HG02571 (cell line): ENCODE measurements around the gene ACADVL.

Source experiments
- ATAC-seq: cut with Tn5 transposase; IDR thresholded peaks from one replicate; pipeline ENCODE4 v1.9.1; 2021; ENCODE audit warnings: mild to moderate bottlenecking, moderate library complexity; ENCODE audit not compliant: unreplicated experiment

The ACADVL gene

DNA sequence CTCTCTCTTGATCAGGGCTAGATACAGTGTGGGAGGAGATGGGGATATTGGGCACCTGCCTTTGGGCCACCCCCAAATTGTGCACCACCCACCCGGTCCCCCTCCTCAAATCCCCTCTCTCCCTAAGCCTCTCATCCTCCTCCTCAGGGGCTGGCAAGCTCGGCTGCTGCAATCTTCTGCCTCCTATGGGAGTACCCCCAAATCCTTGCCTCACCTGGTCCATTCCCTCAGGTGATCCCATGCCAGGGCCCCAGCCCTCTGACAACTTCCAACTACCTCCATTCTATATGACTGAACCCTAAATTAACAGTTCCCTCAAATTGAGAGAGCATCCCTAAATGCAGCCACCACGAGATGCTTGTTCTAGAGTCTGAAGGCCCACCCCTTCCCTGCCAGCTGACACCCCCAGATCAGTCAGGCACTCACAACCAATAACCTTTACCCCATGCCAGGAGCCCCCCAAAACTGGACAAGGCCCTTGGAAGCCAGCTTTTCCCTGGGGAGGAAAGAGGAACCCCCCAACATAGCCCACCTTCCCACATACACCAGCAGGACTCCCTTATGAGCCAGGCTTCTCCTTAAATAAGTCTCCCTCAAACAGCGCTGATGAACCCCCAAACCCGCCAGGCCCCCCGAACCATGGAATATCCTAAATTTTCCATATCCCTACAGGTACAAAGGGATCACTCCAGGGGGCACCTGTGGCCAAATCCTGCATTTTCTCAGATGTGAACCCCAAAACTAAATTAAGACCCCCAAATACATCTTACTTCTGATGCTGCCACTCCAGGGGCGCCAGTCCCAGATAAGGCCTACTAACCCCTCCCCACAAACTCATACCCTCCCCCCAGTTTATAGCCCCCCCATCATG is 3.3 kb upstream of the ACADVL start:
- no peak for ATAC-seq

DNA sequence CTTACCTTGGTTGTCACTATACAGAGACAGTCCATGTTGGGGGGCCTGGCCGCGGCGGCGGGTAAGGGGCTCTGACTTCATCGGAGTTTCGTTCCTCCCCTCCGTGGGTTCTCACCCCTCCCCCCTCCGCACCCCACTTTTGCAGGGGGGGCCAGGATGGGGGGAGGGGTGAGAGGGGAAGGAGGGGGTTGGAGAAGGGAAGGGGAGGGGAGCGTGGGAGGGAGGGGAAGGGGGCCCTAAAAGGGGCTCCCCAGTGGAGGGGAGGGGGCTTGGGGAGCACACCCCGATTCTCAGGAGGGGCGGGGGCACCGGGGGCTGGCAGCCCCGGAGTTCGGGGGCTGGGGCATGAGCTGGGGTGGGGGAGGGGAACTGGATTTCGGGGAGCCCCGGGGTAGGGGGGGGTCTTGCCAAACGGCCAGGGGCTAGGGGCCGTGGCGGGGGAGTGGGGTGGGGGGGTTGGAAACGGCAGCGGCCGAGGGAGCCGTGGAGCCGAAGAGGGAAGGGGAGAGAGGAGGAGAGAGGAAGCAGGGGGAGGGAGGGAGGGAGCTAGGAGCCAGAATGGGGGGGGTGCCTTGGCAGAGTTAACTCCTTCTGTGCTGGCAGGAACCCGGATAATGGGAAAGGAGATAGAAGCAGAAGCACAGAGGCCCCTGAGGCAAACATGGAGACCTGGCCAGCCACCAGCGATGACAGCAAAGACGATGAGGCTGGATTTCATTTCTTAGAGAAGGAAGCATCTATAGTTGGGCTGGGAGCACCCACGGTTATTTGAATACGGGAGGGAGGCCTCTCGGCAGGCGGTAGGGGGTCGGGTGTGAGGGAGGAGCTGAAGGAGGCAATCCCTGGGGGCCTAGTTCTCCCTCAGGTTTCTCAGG is 2.4 kb upstream of the ACADVL start:
- ATAC-seq: no peak

DNA sequence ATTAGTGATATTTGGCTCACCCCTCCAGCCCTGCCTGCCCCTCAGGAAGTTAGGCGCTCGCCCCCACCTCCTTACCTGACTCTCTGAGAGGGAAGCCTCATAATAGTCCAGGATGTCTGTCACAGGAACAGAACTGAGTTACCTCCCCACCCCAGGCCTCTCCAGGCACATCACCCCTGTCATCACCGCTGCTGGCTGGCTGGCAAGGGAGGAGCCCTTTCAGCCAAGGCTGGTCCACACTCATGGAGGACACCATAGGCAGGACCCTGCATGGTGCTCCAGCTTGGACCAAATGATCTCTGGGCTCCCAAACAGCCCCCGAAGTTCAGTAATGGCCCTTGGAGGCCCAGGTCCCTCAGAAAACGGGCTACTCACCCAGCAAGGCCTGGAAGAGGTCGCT is 1.6 kb upstream of the ACADVL start:
- ATAC-seq: no peak

DNA sequence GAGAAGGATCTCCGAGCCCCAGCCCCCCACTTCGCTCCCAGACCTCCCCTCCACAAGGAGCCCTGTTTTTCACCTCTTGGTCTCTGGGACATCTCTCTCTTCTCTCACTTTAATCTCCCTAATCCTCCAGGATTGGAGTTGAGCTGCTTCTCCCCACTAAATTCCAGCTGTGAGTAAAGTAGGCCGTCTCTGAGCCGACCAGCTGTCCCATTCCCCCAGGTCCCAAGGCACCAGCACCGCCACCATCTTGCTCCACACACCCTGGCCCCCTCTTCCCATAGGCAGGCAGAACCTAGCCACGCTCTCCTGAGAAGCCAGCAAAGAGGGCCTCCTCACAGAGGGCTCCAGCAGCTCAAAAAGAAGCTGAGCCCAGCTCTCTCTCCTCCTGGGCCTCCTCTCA is 980 bp upstream of the ACADVL start:
- ATAC-seq: no peak

DNA sequence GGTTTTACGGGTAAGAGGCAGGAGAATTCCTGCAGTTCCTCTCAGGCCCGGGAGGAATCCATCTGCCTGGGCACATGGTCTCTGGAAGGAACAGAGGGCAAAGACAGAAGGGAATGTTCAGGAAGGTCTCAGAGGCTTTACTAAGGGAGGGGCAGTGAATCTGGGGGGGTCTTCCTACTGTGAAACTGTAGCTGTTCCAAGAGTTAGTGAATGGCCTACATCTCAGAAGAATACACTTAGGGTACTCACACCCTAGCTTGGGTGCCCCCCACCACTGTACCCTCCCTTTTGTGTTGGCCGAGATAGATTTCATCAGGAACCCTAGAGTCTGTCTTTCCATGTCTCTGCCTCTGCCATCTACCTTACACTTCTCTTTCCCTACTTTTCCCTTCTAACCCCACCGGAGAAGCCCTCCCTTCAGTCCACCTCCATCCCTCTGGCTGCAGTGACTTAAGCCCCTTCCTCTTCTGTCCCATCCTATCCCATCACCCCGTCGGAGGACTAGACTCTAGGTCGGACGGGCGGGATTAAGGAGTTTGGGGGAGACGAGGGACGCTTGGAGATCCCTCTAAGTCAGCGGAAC is 418 bp upstream of the ACADVL start:
- no peak for ATAC-seq

DNA sequence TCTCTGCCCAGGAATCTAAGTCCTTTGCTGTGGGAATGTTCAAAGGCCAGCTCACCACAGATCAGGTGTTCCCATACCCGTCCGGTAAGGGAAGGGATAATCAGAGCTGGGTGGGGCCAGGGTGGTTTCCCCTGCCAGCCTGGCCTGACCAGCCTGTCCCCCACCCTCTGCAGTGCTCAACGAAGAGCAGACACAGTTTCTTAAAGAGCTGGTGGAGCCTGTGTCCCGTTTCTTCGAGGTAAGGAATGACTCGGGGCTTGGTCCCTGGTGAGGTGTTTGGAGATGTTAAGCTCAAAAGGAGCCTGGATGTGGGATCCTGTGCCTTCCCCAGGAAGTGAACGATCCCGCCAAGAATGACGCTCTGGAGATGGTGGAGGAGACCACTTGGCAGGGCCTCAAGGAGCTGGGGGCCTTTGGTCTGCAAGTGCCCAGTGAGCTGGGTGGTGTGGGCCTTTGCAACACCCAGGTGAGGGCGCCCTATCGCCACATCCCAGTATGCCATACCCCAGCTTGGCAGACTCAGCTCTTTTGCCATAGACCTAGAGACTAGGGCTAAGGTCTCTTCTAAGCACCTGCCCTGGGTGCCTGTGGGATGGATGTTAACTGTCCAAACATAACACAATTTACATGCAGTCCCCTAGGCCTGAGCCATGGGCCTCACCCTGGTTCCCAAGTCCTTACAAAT is 997 bp downstream of the ACADVL start:
- no peak for ATAC-seq

DNA sequence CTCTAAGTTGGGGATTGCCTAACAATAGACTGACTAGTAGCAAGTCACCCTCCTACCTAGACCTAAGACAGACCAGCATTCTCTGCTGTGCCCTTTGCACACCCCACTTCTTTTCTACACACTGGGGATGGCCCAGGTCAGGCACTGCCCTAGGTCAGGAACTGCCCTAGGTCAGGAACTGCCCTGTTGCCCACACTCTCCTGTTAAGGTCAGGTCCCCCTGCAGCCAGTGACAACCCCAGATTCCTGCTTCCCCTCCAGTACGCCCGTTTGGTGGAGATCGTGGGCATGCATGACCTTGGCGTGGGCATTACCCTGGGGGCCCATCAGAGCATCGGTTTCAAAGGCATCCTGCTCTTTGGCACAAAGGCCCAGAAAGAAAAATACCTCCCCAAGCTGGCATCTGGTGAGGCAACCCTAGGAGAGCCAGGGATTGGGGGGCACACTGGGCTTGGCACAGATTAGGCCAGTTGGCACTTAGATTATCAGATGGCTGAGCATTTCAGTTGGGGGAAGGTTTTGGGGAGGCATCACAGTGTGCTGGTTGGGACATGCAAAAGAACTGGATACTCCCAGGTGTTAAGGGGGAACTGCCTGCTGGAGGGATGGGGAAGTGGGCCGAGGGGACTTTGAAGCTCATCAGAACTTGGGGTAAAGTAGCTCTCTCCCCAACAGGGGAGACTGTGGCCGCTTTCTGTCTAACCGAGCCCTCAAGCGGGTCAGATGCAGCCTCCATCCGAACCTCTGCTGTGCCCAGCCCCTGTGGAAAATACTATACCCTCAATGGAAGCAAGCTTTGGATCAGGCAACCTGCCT is 1.7 kb downstream of the ACADVL start:
- no peak for ATAC-seq

DNA sequence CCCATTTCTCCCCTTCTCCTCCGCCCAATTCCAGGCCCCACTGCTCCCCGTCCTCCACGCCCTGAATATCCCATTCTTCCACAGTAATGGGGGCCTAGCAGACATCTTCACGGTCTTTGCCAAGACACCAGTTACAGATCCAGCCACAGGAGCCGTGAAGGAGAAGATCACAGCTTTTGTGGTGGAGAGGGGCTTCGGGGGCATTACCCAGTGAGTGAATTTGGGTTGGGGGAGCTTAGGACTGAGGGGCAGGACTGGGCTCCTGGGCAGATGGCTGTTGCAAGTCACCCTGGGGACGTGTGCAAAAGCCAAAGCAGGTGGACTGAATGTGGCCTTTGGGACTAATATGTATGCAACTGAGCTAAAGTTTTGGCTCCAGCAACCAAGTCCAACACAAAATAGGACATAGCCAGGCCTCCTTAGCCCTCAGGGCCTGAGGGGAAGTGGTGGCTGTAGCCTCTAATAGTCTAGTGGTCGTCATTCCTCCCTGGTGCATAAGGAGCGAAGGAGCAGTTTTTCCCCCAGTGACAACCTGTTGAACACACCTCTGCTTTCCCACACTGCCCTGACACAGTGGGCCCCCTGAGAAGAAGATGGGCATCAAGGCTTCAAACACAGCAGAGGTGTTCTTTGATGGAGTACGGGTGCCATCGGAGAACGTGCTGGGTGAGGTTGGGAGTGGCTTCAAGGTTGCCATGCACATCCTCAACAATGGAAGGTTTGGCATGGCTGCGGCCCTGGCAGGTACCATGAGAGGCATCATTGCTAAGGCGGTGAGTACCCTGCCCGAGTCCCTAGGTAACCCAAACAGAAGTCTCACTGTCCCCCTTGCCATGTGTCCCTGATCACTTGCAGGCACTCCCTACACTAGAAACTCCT is 2.6 kb downstream of the ACADVL start:
- ATAC-seq: no peak

DNA sequence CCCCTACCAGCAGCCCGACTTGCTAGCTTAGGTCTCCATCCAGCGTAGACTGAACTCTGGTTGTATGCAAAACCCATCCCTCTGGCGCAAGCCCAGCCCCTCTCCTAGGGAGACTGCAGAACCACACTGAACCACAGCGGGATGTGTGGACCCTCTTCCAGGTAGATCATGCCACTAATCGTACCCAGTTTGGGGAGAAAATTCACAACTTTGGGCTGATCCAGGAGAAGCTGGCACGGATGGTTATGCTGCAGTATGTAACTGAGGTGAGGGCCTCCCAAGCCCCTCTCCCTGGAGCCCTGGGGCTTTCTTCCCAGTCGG is 3.2 kb downstream of the ACADVL start:
- ATAC-seq: no peak

DNA sequence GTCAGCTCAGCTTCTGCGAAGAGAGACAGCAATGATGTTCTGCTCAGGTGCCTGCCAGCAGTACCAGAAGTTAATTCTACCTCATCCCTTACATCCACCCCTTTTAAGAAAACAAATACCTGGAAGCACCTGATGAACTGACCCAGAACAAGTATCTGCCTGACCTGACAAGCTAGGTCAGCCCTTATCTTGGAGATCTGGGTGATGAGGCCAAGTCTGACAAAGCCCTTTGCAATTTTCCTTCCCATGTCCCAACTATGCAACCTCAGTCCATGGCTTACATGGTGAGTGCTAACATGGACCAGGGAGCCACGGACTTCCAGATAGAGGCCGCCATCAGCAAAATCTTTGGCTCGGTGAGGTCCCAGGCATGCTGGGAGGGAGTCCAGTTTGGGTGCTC is 3.6 kb downstream of the ACADVL start:
- ATAC-seq: no peak

DNA sequence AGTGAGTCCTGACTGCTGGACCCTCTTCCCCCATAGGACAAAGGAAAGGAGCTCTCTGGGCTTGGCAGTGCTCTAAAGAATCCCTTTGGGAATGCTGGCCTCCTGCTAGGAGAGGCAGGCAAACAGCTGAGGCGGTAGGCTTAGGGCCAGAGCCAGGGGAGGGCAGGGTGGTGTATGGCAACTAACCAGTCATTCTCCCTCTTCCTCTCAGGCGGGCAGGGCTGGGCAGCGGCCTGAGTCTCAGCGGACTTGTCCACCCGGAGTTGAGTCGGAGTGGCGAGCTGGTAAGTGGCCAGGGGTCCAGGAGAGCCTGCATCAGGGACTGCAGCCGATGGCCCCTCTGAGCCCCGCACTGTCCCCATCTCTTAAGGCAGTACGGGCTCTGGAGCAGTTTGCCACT is 4.4 kb downstream of the ACADVL start:
- no peak for ATAC-seq

DNA sequence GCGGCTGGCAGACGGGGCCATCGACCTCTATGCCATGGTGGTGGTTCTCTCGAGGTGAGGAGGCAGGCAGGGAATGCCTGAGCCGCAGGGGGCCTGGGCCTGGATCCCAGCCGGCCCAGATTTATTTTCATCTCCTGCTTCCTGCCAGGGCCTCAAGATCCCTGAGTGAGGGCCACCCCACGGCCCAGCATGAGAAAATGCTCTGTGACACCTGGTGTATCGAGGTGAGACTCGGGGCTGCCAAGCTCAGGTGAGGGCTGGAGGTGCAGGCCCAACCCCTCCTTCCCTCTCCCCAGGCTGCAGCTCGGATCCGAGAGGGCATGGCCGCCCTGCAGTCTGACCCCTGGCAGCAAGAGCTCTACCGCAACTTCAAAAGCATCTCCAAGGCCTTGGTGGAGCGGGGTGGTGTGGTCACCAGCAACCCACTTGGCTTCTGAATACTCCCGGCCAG is 4.9 kb downstream of the ACADVL start:
- no peak for ATAC-seq

DNA sequence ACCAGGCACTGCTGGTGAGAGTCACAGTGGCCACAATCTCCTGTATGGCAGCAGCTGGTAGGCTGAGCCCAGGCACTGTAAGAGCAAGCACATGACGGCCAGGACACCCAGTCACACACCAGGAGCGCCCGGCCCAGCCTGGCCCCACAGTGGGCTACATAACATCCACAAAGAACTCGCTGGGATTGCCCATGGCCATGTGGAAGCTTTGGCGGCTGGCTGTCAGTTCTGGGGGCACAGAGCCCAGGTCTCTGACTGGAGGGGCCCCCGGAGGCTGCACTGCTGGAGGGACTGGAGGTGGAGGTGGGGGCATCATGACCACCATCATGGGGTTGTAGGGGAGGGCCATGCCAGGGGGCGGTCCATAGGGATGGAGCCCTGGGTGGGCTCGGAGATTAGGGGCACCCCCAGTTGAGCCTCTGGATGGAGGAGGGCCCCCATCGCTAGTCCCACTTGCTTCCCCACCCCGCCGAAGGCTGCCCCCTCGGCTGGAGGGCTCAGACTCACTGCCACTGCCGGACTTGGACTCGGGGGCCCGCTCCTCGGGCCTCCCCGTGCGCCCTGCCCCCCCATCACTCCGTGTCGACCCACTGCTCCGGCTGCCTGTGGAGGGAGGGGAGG is 6.1 kb downstream of the ACADVL start:
- ATAC-seq: no peak

DNA sequence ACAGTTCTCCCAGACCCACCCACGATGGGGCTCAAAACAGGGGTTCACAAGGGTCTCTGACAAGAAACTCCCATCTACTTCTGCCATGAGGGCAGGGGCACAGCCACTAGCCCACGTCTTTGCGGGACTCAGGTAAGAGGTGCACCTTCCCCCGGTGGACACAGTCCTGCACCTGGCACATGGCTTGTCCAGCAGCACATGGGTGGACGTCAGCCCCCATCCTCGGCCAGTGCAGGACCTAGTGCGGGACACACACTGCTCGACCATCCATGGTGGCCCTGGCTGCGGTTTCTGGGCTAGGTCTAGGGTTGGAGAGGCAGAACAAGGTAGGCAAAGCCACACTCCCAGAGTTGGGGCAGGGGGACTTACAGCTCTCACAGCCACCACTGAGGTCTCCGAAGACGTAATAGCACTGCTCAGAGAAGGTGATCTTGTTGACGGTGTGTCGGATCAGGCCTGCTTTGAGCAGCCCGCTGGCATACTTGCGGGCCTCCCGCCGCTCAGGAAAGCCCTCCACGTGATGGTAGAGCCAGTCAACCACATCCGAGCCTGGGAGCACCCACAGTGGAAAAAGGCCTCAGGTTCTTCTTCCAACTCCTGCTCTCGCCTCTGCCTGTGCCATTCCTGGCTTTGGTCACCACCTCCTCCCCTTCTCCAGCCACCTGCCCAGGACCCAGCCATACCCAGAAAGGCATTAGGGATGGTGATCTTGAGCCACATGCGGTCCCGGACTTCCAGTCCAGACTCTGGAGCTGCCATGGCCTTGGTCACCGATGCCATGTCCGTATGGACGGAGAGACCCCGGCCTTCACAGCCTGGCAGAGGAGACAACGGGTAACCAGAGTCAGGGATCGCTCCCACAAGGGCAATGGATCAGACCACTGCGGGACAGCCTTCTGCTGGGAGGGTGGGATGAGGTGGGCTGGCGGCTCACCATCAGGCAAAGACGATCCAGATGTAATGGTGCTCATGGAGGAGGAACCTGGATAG is 7.3 kb downstream of the ACADVL start:
- no peak for ATAC-seq

DNA sequence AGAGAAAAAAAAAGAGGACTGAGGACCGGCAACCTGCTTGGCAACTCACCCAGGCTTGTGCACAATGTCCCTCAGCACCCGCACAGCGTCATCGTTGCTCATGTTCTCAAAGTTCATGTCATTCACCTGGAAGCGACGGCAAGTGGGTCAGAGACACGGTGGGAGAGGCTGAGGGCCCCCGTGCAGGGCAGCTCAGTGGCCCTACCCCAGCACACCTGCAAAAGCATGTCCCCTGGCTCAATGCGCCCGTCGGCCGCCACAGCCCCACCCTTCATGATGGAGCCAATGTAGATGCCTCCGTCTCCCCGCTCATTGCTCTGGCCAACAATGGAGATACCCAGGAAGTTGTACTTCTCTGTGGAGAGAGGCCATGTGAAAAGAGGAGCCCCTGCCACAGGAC is 9.2 kb downstream of the ACADVL start:
- no peak for ATAC-seq

DNA sequence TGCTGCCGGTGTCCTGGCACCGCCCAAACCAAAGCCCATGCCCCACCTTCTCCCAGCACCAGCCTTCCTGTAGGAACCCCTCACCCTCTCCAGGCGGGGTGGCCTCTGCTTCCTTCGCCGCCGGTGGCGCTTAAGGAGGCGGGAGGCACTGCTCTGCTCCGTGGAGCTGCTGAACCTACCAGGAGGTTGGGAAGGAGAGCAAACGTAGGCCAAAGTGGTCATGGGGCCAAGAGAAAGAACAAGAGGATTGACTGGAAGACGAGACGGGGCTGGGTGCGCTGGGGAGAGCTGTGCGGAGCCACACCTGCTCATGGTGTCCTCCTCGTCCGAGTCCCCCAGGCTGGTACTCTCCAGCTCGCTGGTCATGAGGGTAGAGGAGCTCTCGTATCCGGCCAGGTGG is 9.8 kb downstream of the ACADVL start:
- no peak for ATAC-seq

DNA sequence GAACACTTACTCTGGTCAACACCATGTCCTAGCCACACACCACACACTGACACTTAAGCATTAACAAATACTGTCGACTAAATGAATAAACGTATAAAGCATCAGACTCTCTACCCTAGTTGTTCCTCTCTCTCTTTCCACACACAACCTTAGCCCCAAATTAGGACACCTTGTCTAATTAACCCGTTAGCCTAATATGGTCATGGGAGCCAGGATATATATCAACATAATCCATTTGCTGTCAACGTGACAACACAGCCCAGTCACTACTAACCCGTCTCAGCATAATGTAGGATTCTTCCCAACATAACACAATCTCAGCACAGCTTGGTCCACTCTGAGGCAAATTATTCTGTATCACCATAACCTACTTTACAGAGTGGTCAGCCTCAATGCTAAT is 12.4 kb downstream of the ACADVL start:
- ATAC-seq: no peak

DNA sequence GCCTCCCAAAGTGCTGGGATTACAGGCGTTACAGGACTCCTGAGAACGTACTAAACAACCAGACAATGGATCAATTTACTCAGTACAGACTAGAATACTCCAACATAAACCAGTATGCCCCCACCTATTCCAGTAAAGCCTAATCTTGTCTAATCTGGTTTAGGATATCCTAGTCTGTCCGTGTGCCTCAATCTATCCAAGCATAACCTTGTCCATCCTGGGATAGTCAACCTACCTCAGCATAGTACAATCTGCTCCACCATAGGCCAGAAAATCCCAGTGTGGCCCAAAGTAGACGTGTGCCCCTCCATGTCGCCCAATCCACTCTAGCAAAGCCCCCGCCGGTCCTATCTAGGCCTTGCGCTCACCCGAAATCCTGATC is 14.0 kb downstream of the ACADVL start:
- ATAC-seq: no peak
